ENCODE measurements around the gene EHBP1.

GRCh38 chr2:62895632-62896009, 190.1 kb downstream of the EHBP1 start:
- TF ChIP-seq CTCF (IDR thresholded peaks at IDR 0.05) = no peak
- no peak for TF ChIP-seq POLR2A (IDR thresholded peaks at IDR 0.05)
